HG03066 (cell line): ENCODE results near the gene KRTAP5-3.
"Not testable (repeated sequence)": the region's sequence is repeated elsewhere in the genome, so short reads cannot be mapped to it uniquely, and the experiment has no call there.

Source experiments
- ATAC-seq: cut with Tn5 transposase; IDR thresholded peaks from one replicate; pipeline ENCODE4 v1.9.1; 2021; ENCODE audit warnings: low read depth; ENCODE audit not compliant: unreplicated experiment

Gene KRTAP5-3, protein sequence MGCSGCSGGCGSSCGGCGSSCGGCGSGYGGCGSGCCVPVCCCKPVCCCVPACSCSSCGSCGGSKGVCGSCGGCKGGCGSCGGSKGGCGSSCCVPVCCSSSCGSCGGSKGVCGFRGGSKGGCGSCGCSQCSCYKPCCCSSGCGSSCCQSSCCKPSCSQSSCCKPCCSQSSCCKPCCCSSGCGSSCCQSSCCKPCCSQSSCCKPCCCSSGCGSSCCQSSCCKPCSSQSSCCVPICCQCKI

GRCh38 chr11:1608363-1608762 lies at the start of gene KRTAP5-3:
Gene KRTAP5-3, minus strand, starts transcription at chr11:1608463. Its CDS starts 78 bp downstream, at chr11:1608385.
- ATAC-seq = no peak

DNA sequence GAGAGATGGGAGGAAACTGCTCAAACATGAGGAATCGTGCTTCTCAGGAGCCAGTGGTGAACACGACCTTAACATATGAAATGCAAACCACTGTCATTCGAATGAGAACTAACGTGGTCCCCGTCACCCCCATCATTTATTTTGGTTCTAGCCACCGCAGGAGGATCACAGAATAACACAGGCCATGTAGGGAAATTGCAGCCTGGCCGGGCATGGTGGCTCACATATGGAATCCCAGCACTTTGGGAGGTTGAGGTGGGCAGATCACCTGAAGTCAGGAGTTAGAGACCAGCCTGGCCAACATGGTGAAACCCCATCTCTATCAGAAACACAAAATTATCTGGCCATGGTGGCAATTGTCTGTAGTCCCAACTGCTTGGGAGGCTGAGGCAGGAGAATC lies 48.4 kb upstream of the KRTAP5-3 start:
- no peak for ATAC-seq

DNA sequence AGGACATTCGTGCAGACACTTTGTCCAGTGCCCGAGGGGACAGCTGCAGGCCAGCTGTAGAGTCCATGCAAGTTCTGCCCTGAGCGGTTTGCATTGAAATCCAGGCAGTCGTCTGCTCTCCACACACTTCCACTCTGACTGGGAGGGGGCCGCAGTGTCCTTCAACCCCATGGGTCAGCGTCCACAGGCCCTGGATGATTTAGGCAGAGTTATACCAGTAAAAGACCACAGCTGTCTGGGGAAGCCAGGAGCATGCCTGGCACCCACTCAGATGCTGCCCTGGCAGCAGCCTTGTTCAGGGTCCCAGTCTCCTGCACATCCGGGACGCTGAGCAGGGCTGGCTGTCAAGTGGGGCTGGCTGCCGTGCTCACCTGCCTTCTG lies 47.8 kb upstream of the KRTAP5-3 start:
- ATAC-seq = no peak

DNA sequence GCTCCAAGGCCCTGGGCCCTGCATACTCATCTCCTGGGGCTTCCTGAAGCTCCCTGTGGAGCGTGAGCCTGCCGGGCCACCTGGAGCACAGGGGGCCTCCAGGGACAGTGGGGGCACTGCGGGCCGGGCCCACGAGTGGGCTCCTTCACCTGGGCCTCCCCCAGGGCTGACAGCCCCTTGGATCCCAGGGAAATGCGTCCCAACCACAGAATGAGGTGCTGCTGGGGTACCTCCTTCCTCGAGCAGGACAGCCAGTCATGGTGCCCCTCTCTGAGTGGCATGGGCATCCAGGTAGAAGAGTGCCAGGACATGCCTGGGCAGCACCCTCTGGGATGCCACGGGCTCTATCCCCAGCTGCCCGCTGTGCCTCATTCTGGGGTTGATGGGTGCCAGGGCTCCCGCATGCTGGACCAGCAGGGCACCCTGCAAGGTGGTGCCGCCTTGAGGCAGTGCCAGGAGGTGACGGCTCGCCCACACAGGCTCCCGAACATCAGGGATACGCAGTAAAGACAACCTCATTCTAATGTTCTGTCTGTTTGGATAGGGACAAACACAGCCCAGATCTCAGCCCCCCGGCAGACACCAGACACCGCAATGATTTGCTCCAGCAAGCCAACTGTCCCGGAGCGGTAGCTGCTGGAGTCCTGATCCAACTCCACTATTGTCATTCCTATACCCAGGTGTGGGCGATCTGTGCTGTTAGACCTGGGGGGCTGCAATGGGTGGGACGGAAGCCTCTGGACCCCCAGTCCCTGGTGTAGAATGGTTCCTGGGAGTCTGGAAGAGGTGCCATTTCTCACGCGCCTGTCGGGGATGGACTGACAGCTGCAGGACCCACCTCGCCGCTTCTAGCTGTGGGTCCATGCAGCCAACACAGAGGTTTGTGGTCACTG lies 47.2 kb upstream of the KRTAP5-3 start:
- ATAC-seq = no peak

GRCh38 chr11:1654388-1655167 lies 46.3 kb upstream of the KRTAP5-3 start:
- no peak for ATAC-seq

DNA sequence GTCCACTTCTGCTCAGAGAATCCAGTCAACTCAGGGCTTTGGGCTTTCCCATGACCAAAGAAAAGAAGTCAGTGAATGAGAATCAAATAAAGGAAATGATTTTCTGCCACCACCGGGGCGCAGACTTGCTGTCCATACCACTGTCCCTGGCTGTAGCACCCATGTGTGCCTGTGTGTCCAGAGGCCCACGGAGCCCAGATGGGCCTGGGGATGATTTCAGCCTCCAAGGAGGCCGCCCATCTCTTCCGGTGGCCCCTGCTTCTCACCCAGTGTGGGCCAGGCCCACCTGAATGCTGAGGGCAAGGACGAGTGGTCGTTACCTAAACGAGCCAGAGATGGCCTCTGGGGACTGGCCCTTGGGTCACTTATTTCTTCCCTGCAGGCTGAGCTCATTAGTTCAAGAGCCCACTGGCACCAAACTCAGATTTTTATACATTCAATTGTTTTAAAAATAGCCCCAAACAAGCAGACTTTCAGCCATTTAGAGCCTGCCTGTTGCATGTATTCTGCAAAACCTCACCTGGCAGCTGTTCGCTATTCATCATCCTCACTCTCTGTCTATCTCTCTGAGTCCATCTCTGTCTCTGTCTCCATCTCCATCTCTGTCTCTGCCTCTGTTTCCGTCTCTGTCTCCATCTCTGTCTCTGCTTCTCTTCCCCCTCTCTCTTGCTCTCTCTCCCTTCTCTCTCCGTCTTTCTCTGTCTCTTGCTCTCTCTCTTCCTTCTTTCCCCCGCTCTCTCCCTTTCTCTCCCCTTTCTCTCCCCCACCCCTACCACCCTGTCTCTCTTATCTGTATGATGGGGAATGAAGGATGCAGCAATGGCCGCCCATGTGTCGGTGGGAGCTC lies 45.5 kb upstream of the KRTAP5-3 start:
- ATAC-seq = no peak

GRCh38 chr11:1652771-1653540 lies 44.7 kb upstream of the KRTAP5-3 start:
- ATAC-seq = no peak

DNA sequence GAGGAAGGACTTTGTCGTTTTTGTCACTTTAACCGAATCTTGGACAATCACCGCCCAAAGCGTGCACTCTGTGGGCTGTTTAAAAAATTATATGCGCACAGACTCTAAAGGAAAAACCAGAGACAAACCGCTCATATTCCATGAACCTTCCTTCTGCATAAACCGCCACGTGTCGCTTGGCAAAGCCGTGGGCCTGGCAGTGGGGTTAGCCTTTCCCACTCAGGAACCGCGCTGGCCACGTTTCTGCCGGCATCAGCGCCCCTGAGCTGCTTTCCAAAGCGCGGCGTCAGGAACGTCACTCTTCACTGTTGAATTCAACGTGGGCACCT lies 44.1 kb upstream of the KRTAP5-3 start:
- ATAC-seq = no peak

GRCh38 chr11:1652026-1652425 lies 43.8 kb upstream of the KRTAP5-3 start:
- no peak for ATAC-seq

DNA sequence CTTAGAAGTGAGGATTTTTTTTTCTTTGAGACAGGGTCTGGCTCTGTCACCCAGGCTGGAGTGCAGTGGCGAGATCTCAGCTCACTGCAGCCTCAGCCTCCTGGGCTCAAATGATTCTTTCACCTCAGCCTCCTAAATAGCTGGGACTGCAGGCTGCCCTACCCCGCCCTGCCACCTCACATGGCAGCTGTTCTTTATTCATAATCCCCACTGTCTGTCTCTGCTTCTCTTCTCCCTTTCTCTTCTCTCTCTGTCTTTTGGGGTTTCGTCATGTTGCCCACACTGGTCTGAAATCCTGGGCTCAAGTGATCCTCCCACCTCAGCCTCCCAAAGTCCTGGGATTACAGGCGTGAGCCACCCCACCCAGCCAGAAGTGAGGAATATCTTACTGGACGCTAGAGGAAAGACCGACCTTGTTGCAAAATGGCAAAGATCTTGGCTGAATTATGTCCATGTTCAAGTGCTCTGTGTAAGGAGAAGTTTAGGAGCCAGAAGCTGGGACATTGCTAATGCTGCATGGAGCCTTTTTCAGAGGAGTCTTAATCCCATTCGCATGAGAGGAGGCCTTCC lies 43.2 kb upstream of the KRTAP5-3 start:
- no peak for ATAC-seq

GRCh38 chr11:1650918-1651262 lies 42.6 kb upstream of the KRTAP5-3 start:
- no peak for ATAC-seq

- ATAC-seq = no peak
These were observed 42.0 kb upstream of the KRTAP5-3 start for GRCh38 chr11:1650034-1650917.

DNA sequence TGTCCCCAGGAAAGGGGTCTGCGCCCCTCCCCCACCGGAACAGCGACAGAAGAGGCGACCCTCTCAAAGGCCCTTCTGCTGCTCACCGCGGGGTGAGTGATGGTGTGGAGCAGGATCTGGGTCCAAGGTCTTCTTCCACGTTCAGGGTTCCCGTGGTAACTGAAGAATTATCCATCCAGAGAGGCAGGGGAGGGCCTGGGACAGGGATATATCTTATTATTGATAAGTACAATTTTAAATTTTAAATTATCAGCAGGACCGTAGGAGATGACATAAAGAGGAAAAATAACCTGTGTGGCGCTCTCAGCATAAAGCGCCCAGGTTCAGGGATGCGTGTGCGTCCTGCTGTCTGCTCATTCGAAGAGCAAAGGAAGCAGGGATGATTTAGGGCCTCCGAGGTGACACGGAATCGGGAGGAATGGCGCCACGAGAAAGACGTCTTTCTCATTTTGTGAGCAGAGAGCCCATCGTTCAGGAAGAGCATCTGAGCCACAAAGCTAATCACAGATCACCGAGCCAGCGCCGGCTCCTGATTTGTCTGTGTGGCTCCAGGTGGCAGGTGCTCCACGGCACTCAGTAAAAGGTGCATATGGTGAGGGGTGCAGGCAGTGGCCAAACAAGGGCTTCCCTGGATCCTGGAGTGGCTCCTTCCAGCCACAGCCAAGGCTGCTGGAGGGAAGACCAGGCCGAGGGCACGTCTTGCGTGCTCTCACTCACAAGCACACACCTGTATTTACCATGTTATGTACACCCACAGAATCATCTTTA lies 40.6 kb upstream of the KRTAP5-3 start:
- ATAC-seq = no peak

DNA sequence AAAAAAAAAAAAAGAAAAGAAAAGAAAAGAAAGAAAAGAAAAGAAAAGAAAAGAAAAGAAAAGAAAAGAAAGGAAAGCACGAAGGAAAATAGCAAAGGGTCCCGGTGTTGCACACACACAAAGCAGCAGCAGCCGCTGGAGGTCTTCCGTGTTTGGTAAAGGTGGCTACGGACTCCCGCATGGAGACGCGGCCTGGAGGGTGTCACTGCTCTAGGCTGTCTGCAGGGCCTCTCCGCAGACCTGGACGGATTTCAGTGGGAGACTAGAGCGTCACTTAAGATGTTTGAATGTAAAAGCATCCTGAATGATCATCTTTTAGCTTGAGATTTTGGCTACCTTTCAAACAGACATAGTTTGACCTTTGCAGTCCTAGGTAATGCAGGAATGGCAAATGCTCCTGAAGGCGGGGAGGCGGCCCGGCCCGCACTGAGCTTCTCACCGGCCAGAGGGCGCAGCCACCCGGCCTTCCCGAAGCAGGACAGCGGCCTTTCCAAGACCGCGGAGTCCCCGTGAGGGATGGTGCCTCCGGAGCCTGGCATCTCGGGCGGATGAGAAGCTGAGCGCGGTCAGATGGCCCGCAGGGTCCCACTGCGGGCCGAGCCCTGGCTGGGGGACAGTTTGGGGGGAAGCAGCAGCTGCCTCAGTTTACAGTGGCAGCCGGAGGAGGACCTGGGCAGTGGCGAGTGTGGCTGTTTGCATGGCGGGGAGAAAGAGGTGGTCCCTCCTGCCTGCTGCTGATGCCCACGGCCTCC lies 39.8 kb upstream of the KRTAP5-3 start:
- ATAC-seq = no peak

- not testable (repeated sequence) for ATAC-seq
These were observed 38.3 kb upstream of the KRTAP5-3 start for GRCh38 chr11:1646540-1646939.

DNA sequence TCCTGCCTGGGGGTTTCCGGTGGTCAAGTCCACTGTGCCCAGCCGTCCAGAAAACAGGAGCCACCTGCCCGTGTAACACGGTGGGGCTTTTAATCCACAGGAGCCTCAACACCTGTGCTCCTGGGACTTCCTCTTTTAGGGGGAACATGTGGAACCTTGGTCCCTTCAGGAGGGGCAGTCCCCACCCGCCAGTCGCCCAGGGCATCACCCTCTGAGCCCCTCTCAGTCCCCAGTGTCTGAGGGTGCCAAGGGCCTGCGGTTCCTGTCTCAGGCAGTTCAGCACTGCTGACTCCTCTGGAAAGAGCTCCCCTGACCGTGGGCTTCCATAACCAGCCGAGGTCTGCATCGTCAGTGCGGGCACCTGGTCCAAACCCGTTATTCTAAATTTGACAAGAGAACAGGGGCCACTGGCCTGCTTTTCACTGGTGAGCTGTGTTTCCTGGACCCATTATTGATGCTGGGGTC lies 37.1 kb upstream of the KRTAP5-3 start:
- no peak for ATAC-seq
